ENCODE measurements around the gene DGLUCY. TPM values are rescaled to one million over a fixed set of nuclear protein-coding genes. Genes with fewer than 3 reads are reported as not detected.

DGLUCY gene
- total and polyA plus RNA-seq, 2 of the 13 experiments (the other 11 are each of a cell fraction or from before 2014, with no cell fraction given), result 14.8 to 36.3 TPM

DNA sequence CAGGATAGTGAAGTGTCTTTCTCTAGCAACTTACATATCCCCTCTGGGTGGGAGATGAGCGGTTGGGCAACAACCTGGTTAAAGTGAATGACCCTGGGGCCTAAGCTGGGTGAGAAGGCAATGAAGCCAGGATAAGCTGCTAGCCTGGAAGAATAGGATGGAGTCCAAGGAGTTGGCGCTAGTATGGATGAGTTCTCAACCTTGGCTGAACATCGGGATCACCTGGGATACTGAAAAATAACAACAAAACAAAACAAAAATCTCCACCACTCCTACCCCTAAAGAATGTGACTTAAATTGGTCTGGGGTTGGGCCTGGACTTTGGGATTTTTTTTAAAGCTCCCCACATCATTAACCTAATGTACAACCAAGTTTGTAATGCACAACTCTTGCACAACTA is 48.6 kb upstream of the DGLUCY start (continued):
- TF ChIP-seq, protein P1, sequence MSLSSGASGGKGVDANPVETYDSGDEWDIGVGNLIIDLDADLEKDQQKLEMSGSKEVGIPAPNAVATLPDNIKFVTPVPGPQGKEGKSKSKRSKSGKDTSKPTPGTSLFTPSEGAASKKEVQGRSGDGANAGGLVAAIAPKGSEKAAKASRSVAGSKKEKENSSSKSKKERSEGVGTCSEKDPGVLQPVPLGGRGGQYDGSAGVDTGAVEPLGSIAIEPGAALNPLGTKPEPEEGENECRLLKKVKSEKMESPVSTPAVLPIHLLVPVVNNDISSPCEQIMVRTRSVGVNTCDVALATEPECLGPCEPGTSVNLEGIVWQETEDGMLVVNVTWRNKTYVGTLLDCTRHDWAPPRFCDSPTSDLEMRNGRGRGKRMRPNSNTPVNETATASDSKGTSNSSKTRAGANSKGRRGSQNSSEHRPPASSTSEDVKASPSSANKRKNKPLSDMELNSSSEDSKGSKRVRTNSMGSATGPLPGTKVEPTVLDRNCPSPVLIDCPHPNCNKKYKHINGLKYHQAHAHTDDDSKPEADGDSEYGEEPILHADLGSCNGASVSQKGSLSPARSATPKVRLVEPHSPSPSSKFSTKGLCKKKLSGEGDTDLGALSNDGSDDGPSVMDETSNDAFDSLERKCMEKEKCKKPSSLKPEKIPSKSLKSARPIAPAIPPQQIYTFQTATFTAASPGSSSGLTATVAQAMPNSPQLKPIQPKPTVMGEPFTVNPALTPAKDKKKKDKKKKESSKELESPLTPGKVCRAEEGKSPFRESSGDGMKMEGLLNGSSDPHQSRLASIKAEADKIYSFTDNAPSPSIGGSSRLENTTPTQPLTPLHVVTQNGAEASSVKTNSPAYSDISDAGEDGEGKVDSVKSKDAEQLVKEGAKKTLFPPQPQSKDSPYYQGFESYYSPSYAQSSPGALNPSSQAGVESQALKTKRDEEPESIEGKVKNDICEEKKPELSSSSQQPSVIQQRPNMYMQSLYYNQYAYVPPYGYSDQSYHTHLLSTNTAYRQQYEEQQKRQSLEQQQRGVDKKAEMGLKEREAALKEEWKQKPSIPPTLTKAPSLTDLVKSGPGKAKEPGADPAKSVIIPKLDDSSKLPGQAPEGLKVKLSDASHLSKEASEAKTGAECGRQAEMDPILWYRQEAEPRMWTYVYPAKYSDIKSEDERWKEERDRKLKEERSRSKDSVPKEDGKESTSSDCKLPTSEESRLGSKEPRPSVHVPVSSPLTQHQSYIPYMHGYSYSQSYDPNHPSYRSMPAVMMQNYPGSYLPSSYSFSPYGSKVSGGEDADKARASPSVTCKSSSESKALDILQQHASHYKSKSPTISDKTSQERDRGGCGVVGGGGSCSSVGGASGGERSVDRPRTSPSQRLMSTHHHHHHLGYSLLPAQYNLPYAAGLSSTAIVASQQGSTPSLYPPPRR (CRISPR knock-in tag; IDR thresholded peaks at IDR 0.05; ENCODE audit: borderline replicate concordance), result no peak
- TF ChIP-seq ZBTB21 (CRISPR knock-in tag; IDR thresholded peaks at IDR 0.05) (no peak), JDP2 (CRISPR knock-in tag; IDR thresholded peaks at IDR 0.05; ENCODE audit: borderline replicate concordance) (no peak), IKZF1 (IDR thresholded peaks at IDR 0.05) (no peak)

DNA sequence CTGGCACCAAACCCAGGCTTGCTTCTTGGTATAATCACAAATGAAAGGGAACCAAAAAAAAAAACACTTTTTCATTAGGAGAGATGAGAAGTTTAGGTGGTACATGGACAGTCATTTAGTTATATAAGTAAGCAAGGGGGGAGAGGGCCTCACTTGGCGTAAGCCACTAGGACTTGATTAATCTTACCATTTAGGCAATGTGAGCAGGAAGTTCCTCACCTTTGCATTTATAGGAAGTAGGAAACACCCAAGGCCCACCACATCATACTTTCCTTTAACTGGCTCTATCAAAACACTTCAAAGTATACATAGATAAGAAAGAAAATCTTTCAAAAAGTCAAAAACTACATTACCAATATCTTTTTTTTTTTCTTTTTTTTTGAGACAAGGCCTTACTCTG is 46.7 kb upstream of the DGLUCY start:
- Histone ChIP-seq H2AFZ (ENCODE audit: low read length) (no peak overlapping the region), H3K9ac (ENCODE audit: insufficient read depth, low read depth, low read length) (no peak overlapping the region), H3K27ac (ENCODE audit: extremely low read length, insufficient read depth, low read length) (no peak overlapping the region), H3K9me3 (ENCODE audit: low read length) (no peaks in the 10 kb centered on the region), H3K4me2 (ENCODE audit: low read depth, low read length) (no peak overlapping the region), H3K4me3 (replicated peaks in 1 of 3; ENCODE audit: insufficient read depth in 1 of 3, low read depth in 2 of 3, low read length in 3 of 3) (no peak overlapping the region), H3K36me3 (replicated peaks in 1 of 2; ENCODE audit: control insufficient read depth in 1 of 2, insufficient read depth in 2 of 2, low read length in 2 of 2) (no peaks in the 10 kb centered on the region), H3K27me3 (ENCODE audit: control insufficient read depth in 1 of 2, insufficient read depth in 2 of 2, low read length in 2 of 2) (no peaks in the 10 kb centered on the region), H3K79me2 (ENCODE audit: insufficient read depth, low read length) (no peaks in the 10 kb centered on the region), H4K20me1 (ENCODE audit: insufficient read depth, low read length) (no peaks in the 10 kb centered on the region), H3K4me1 (ENCODE audit: insufficient read depth, low read length) (peaks cover 16% of the 10 kb centered on the region)
- no peak for DNase-seq (ENCODE audit: low spot score)
- no peak for TF ChIP-seq ZNF510 (CRISPR knock-in tag; IDR thresholded peaks at IDR 0.05; ENCODE audit: low read depth)
- TF ChIP-seq, protein P2, sequence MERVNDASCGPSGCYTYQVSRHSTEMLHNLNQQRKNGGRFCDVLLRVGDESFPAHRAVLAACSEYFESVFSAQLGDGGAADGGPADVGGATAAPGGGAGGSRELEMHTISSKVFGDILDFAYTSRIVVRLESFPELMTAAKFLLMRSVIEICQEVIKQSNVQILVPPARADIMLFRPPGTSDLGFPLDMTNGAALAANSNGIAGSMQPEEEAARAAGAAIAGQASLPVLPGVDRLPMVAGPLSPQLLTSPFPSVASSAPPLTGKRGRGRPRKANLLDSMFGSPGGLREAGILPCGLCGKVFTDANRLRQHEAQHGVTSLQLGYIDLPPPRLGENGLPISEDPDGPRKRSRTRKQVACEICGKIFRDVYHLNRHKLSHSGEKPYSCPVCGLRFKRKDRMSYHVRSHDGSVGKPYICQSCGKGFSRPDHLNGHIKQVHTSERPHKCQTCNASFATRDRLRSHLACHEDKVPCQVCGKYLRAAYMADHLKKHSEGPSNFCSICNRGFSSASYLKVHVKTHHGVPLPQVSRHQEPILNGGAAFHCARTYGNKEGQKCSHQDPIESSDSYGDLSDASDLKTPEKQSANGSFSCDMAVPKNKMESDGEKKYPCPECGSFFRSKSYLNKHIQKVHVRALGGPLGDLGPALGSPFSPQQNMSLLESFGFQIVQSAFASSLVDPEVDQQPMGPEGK (CRISPR knock-in tag; IDR thresholded peaks at IDR 0.05), result no peak
- TF ChIP-seq MBD4 (IDR thresholded peaks at IDR 0.05; ENCODE audit: borderline replicate concordance, low read length), result no peak
- no peak for TF ChIP-seq FOXK2 (IDR thresholded peaks at IDR 0.05)
- TF ChIP-seq TSC22D2 (CRISPR knock-in tag; IDR thresholded peaks at IDR 0.05; ENCODE audit: borderline replicate concordance), result no peak
- TF ChIP-seq NBN (conservative IDR thresholded peaks at IDR 0.05), result no peak
- no peak for TF ChIP-seq THAP11 (CRISPR knock-in tag; IDR thresholded peaks at IDR 0.05)
- POLR2A ChIA-PET, result no interaction called here
- no peak for FAIRE-seq
- intact Hi-C loops (cut with micrococcal nuclease; ENCODE audit: unreplicated experiment) (loop anchor here (10.0 kb wide), 2 partner anchors 108 to 162 kb away; no protein-coding TSS in a partner anchor), in situ Hi-C loops (cut with HindIII; ENCODE audit: extremely low pct_ligation_motif_present, low pct_unique_long_range_greater_than_20kb) (no loop called here)
- WGBS (ENCODE audit: low lambda C conversion rate), result 47% methylated on average over 1 of the region's 1 CpG
- BruUV-seq (replicated peaks), result no TSS peak
- CTCF ChIA-PET (ENCODE audit: low intra/inter-chr PET ratio, low total read pairs), result no interaction called here
- no peak for ATAC-seq

Data from HepG2 (cell line).